Neural cell (in vitro differentiated cells): Measurements from ENCODE around the gene ADGRB3. TPM values are rescaled to one million over a fixed set of nuclear protein-coding genes. Genes with fewer than 3 reads are reported as not detected.

ENCODE experiments used
- H2AFZ ChIP-seq: fragments of 200-600, 300-800 bp; sonication (generic), shearing (Covaris generic); 2 replicates; pipeline ENCODE4 v1.6.0; 2014; ENCODE audit warnings: low read depth, mild to moderate bottlenecking, antibody characterized with exemption, low read length, moderate library complexity
- H3F3A ChIP-seq: fragments of 200-600 bp; shearing (Covaris generic); 2 replicates; pipeline ENCODE4 v1.6.1; 2016; ENCODE audit warnings: mild to moderate bottlenecking, moderate library complexity, mixed read lengths, antibody characterized with exemption, low read length; ENCODE audit not compliant: insufficient read depth, poor library complexity, severe bottlenecking
- H3K27ac ChIP-seq: fragments of 200-600, 300-800 bp; sonication (generic), shearing (Covaris generic); 2 replicates; pipeline ENCODE4 v1.5.1; 2014; ENCODE audit warnings: mild to moderate bottlenecking, low read length, moderate library complexity
- H3K27me3 ChIP-seq: fragments of 300-800, 200-600 bp; sonication (generic), shearing (Covaris generic); 2 replicates; pipeline ENCODE4 v1.6.0; 2014; ENCODE audit warnings: mild to moderate bottlenecking, low read depth, low read length, moderate library complexity; ENCODE audit not compliant: insufficient read depth
- H3K36me3 ChIP-seq: fragments of 300-800, 200-600 bp; sonication (generic), shearing (Covaris generic); 2 replicates; pipeline ENCODE4 v1.5.1; 2014; ENCODE audit warnings: mild to moderate bottlenecking, antibody characterized with exemption, low read length, moderate library complexity; ENCODE audit not compliant: insufficient read depth
- H3K4me2 ChIP-seq: fragments of 300-800, 200-600 bp; sonication (generic), shearing (Covaris generic); 2 replicates; pipeline ENCODE4 v1.6.0; 2014; ENCODE audit warnings: mild to moderate bottlenecking, low read length
- H3K4me3 ChIP-seq: fragments of 300-800, 200-600 bp; sonication (generic), shearing (Covaris generic); 2 replicates; pipeline ENCODE4 v1.5.1; 2014; ENCODE audit warnings: mild to moderate bottlenecking, low read length, moderate library complexity
- H3K79me2 ChIP-seq: fragments of 200-600 bp; shearing (Covaris generic); replicated peaks from 2 replicates; pipeline ENCODE4 v1.6.0; 2014; ENCODE audit warnings: mild to moderate bottlenecking, low read length, moderate library complexity; ENCODE audit not compliant: insufficient read depth
- H3K9ac ChIP-seq: fragments of 300-800, 200-600 bp; sonication (generic), shearing (Covaris generic); 2 replicates; pipeline ENCODE4 v1.6.1; 2016; ENCODE audit warnings: mild to moderate bottlenecking, low read length, mixed read lengths
- H3K9me2 ChIP-seq: fragments of 200-600 bp; shearing (Covaris generic); 2 replicates; pipeline ENCODE4 v1.6.1; 2016; ENCODE audit warnings: mild to moderate bottlenecking, low read length, mixed read lengths; ENCODE audit not compliant: insufficient read depth
- H3K9me3 ChIP-seq: fragments of 200-600, 300-800 bp; sonication (generic), shearing (Covaris generic); 2 replicates; pipeline ENCODE4 v1.6.1; 2016; ENCODE audit warnings: mild to moderate bottlenecking, mixed run types, low read length, moderate library complexity, mixed read lengths
- H4K20me1 ChIP-seq: fragments of 200-600 bp; shearing (Covaris generic); 2 replicates; pipeline ENCODE4 v1.6.1; 2016; ENCODE audit warnings: mild to moderate bottlenecking, mixed run types; ENCODE audit not compliant: insufficient read depth
- CTCF ChIP-seq: fragments of 450-650 bp; IDR thresholded peaks from 2 replicates; pipeline ENCODE4 v1.5.1; 2014; ENCODE audit warnings: antibody characterized with exemption, mild to moderate bottlenecking, moderate library complexity; ENCODE audit not compliant: poor library complexity, severe bottlenecking
- EP300 ChIP-seq: fragments of 450-650 bp; conservative IDR thresholded peaks from 2 replicates; pipeline ENCODE4 v1.6.1; 2014; ENCODE audit warnings: antibody characterized with exemption, mild to moderate bottlenecking, moderate library complexity; ENCODE audit not compliant: poor library complexity, severe bottlenecking
- EZH2 ChIP-seq: fragments of 200-600, 300-800 bp; shearing (Covaris generic), sonication (generic); IDR thresholded peaks from 2 replicates; pipeline ENCODE4 v1.6.1; 2014; ENCODE audit warnings: antibody characterized with exemption, low read length, borderline replicate concordance, mild to moderate bottlenecking; ENCODE audit not compliant: insufficient read depth, poor library complexity, severe bottlenecking
- MXI1 ChIP-seq: fragments of 450-650 bp; conservative IDR thresholded peaks from 2 replicates; pipeline ENCODE4 v1.6.1; 2014; ENCODE audit warnings: antibody characterized with exemption, mild to moderate bottlenecking; ENCODE audit not compliant: poor library complexity, severe bottlenecking
- POLR2AphosphoS5 ChIP-seq: IDR thresholded peaks from 2 replicates; pipeline ENCODE4 v1.6.1; 2012
- RAD21 ChIP-seq: fragments of 450-650 bp; conservative IDR thresholded peaks from 2 replicates; pipeline ENCODE4 v1.6.1; 2014; ENCODE audit warnings: antibody characterized with exemption, mild to moderate bottlenecking, moderate library complexity
- REST ChIP-seq: IDR thresholded peaks from 2 replicates; pipeline ENCODE4 v1.6.1; 2012; ENCODE audit warnings: borderline replicate concordance
- SMC3 ChIP-seq: fragments of 450-650 bp; conservative IDR thresholded peaks from 2 replicates; pipeline ENCODE4 v1.6.1; 2014; ENCODE audit warnings: antibody characterized with exemption, mild to moderate bottlenecking, moderate library complexity; ENCODE audit not compliant: poor library complexity
- TAF1 ChIP-seq: IDR thresholded peaks from 2 replicates; pipeline ENCODE4 v1.6.1; 2012; ENCODE audit warnings: low read depth
- polyA plus RNA-seq: library from polyadenylated mRNA; depleted of rRNA; stranded (reverse); fragments of >200 nt; gene quantifications from 2 replicates; pipeline ENCODE4 v1.2.3, GENCODE V29; 2014

ADGRB3 gene
- polyA plus RNA-seq, 1 donor from 2014 or later = 66.5 TPM

- Histone ChIP-seq H2AFZ (no peak overlapping the region), H3F3A (no peaks in the 10 kb centered on the region), H3K9me2 (no peaks in the 10 kb centered on the region), H3K27ac (peak overlapping the region; percentile 2), H3K9ac (no peak overlapping the region), H3K9me3 (no peaks in the 10 kb centered on the region), H3K79me2 (no peaks in the 10 kb centered on the region), H3K27me3 (no peaks in the 10 kb centered on the region), H3K36me3 (no peaks in the 10 kb centered on the region), H3K4me2 (no peak overlapping the region), H3K4me3 (no peak overlapping the region), H4K20me1 (no peaks in the 10 kb centered on the region)
- TF ChIP-seq SMC3 = no peak
- TF ChIP-seq CTCF = no peak
- no peak for TF ChIP-seq MXI1
- TF ChIP-seq TAF1 = no peak
- peak; percentile 55 for TF ChIP-seq EP300
Observed at GRCh38 chr6:68697394-68697793, 62.3 kb downstream of the ADGRB3 start.

GRCh38 chr6:68701159-68701558, 66.1 kb downstream of the ADGRB3 start:
- H3K9me3 ChIP-seq = no peaks in the 10 kb centered on the region
- no peaks in the 10 kb centered on the region for H3K79me2 ChIP-seq
- no peak overlapping the region for H3K27ac ChIP-seq
- no peaks in the 10 kb centered on the region for H3K27me3 ChIP-seq
- TF ChIP-seq EZH2 (no peak), TAF1 (no peak), POLR2AphosphoS5 (no peak), CTCF (no peak), SMC3 (no peak)
- H3K4me2 ChIP-seq = no peak overlapping the region
- no peaks in the 10 kb centered on the region for H3K36me3 ChIP-seq
- no peaks in the 10 kb centered on the region for H4K20me1 ChIP-seq
- no peak overlapping the region for H3K9ac ChIP-seq
- H3K9me2 ChIP-seq = no peaks in the 10 kb centered on the region
- H2AFZ ChIP-seq = no peak overlapping the region
- no peaks in the 10 kb centered on the region for H3F3A ChIP-seq
- no peak overlapping the region for H3K4me3 ChIP-seq

GRCh38 chr6:68704485-68704884, 69.4 kb downstream of the ADGRB3 start:
- H3K36me3 ChIP-seq = no peaks in the 10 kb centered on the region
- H3F3A ChIP-seq = no peaks in the 10 kb centered on the region
- no peaks in the 10 kb centered on the region for H3K27me3 ChIP-seq
- no peak overlapping the region for H3K9ac ChIP-seq
- H3K4me3 ChIP-seq = no peak overlapping the region
- H3K27ac ChIP-seq = no peak overlapping the region
- no peaks in the 10 kb centered on the region for H3K79me2 ChIP-seq
- H3K9me2 ChIP-seq = no peaks in the 10 kb centered on the region
- H3K9me3 ChIP-seq = no peaks in the 10 kb centered on the region
- TF ChIP-seq POLR2AphosphoS5 = no peak
- TF ChIP-seq SMC3 = no peak
- TF ChIP-seq REST = no peak
- no peak for TF ChIP-seq CTCF
- no peak for TF ChIP-seq RAD21
- no peak for TF ChIP-seq EP300
- no peak for TF ChIP-seq TAF1
- no peak for TF ChIP-seq MXI1
- no peak for TF ChIP-seq EZH2
- H2AFZ ChIP-seq = no peak overlapping the region
- H4K20me1 ChIP-seq = no peaks in the 10 kb centered on the region
- H3K4me2 ChIP-seq = no peak overlapping the region
